HG03378 (cell line): Measurements from ENCODE around the gene RNGTT.
A peak's percentile ranks its signal among the peaks of the same experiment; 100 is the strongest.

Experiments used
- ATAC-seq: cut with Tn5 transposase; IDR thresholded peaks from one replicate; pipeline ENCODE4 v1.9.1; 2021; ENCODE audit warnings: mild to moderate bottlenecking, moderate library complexity; ENCODE audit not compliant: unreplicated experiment

The RNGTT gene

DNA sequence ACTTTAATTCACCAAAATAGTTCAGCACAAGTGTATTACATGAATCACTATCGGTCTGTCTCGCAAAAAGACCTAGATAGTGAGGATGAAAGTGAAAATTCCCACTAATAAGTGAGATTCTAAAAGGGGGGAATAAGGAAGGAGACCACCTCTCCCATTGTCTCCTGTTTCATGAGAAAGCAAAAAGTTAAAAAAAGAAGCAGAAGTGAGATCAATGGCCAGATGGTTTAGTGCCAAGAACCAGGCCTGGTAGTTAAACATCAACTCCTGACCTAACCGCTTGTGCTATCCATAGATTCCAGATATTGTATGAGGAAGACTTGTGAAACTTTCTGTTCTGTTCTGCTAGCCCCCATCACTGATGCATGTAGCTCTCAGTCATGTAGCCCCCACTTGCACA is 293.0 kb downstream of the RNGTT start:
- no peak for ATAC-seq

DNA sequence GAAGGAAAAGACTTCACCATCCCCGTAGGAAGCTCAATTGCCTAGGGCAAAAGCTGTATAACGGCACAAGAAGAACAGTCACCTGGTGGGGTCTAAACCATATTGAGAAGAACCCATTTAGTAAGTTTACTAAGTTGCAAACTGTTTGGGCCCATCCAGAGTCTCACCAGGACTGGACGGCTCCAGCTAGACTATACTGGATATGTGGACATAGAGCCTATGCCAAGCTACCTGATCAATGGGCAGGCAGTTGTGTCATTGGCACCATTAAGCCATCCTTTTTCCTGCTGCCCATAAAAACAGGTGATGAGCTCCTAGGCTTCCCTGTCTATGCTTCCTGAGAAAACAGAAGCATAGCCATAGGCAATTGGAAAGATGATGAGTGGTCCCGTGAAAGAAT is 293.9 kb downstream of the RNGTT start:
- ATAC-seq = no peak

DNA sequence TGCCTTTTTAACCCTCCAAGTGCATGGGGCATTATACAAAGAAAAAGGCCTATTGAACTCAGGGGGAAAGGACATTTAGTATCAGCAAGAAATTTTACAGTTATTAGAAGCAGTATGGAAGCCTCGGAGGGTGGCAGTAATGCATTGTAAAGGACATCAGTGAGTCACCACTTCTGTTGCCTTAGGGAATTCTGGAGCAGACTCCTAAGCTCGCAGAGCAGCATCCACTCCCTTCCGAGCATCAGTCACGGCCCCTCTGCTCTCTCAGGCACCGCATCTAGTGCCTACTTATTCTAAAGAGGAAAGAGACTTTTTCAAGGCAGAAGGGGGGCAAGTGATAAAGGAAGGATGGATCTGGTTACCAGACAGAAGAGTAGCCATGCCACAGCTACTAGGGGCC is 296.5 kb downstream of the RNGTT start:
- ATAC-seq = no peak

DNA sequence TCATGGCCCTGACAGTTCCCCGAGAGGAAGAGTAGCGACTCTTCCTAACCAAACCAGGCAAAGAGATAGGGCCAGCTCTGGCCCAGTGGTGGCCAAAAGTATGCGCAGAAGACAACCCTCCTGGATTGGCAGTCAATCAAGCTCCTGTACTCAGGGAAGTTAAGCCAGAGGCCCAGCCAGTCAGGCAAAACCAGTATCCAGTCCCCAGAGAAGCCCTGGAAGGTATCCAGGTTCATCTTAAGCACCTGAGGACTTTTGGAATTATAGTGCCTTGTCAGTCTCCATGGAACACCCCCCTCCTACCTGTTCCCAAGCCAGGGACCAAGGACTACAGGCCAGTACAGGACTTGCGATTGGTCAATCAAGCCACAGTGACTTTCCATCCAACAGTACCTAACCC is 298.3 kb downstream of the RNGTT start:
- ATAC-seq = no peak

DNA sequence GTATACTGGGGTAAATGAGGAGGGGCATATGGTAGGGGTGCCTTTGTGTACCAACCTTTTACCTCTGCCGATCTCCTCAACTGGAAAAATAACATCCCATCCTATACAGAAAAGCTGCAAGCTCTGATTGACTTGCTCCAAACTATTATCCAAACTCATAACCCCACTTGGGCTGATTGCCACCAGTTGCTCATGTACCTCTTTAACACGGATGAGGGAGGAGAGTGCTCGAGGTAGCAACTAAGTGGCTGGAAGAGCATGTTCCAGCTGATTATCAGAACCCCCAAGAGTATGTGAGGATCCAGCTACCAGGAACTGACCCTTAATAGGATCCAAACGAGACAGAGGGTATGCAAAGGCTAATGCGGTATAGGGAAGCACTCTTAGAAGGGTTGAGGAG is 299.6 kb downstream of the RNGTT start:
- no peak for ATAC-seq

DNA sequence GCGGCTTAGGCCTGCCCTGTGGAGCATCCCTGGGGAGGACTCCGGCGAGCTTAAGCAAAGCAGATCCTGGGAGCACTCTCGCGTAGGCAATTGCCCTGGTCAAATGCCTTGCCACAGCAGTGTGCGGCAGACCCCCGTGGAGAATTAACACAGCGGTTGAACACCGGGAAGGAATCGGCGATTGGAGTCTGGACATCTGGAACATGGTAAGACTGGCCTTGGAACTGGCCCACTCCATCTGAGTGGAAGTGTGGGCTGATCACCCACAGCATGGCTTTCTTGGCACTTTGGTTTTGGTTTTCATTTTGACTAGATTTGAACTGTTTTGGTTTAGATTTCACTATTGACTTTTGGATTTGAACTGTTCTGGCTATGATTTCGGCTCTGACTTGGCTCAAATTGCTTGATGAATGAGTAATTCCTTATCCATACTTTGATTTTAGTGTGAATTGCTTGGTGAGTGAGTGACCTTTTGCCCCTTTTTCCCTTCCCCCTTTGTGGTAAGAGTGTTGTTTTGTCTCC is 300.7 kb downstream of the RNGTT start:
- ATAC-seq = no peak

DNA sequence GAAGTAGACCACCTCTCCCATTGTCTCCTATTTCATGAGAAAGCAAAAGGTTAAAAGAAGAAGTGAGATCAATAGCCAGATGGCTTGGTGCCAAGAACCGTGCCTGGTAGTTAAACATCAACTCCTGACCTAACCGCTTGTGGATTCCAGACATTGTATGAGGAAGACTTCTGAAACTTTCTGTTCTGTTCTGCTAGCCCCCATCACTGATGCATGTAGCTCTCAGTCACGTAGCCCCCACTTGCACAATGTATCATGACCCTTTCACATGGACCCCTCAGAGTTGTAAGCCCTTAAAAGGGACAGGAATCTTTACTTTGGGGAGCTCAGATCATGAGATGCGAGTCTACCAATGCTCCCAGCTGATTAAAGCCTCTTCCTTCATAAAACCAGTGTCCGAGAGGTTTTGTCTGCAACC is 301.2 kb downstream of the RNGTT start:
- no peak for ATAC-seq

DNA sequence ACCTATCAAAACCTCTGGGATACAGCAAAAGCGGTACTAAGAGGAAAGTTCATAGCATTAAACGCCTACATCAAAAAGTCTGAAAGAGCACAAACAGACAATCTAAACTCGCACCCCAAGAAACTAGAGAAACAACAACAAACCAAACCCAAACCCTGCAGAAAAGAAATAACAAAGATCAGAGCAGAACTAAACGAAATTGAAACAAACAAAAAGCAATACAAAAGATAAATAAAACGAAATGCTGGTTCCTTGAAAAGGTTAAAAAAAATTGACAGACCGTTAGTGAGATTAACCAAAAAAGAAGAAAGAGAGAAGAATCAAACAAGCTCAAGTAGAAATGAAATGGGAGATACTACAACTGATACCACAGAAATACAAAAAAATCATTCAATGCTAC is 302.3 kb downstream of the RNGTT start:
- ATAC-seq = no peak

DNA sequence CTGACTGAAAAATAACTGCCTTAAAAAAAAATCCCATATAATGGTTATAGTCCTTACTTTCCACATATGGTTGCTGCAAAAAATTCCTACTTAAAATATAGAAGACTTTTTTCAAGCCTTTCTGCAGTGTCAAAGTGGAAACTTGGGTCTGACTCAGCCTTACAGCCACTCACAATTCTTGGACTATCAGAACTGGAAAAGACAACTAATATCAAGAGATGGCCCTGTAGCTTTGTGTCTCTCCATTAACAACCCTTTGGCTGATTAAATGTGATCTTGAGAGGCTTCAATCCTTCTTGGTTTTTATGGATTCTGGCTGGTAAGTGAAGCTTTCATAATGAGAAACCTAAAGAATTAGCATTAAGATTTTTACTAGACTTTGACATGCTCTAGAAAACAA is 307.8 kb downstream of the RNGTT start:
- no peak for ATAC-seq

DNA sequence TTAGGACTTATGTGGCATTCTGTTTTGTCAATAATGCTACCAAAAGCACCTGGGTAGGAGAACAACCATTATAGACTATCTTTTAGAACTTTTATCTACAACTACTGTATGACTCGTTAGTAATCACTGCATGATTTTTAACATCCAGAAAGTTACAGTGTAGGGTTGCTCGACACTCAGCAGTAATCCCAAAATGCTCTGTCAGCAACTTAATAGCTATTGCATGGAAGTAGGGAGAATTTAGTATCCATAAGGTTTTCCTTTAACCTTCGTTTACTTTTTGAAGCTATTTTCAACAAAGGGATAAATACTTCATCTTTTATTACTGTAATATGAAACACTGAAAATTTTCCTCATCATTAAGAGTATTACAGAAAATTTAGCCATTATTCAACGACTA is 309.5 kb downstream of the RNGTT start:
- no peak for ATAC-seq

DNA sequence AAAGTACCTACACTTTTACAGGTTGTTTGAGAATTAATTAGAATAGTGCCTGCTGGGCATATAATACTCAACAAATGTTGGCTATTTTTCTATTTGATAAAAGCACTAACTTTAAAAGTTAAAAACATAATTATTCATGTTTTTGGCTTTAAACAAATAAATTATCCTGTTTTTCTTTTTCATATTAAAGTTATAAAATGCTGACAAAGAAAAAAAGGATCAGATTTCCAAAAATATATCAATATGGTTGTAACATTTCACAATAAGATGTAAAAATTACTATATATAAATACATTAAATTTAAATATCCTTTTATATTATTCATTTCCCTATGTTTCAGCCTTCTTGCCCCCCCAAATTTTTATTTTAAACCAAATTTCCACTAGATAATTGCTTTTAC is 312.0 kb downstream of the RNGTT start:
- ATAC-seq = no peak

DNA sequence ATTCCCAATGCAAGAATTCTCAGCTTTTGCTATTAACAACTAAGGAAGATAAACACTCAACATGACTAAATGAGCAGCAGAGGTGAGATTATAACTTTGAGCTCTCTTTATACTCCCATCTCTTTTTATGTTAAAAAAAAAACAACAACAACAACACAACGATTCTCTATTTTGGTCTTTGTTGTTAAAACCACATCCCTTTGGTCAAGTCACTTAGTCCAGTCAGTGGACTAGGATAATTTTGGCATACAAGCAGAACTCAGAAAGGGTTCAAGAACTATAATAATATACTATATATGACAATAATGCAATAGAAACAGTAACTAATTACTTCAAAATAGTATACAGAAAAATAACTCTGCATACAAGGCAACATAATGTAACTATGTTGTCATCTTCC is 312.4 kb downstream of the RNGTT start:
- ATAC-seq = no peak

DNA sequence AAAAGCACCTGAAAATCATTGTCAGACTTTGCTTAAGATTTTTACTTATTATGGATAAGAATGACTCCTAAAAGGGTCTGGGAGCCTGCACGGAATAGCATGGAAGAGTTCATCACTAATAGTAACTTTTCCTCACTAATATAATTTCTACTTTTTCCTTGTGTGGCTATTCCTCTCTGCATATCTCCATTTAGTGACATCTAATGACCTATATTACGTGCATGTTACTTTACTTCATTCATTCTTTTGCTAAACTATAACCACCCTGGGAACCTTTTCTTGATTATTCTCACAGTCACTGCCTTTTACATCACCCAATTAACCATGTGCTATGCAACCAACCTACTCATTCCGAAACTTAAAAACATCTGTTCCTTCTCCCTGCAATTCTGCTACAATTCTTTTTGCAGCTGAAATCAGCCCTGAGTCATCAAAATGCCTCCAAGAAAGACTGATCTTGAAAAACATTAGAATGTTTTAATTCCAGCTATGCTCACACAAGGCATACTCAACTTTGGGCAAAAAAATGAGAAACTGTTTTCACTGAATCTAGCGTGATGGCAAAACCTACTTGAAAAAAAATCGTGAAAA is 313.3 kb downstream of the RNGTT start:
- peak; percentile 97 for ATAC-seq

DNA sequence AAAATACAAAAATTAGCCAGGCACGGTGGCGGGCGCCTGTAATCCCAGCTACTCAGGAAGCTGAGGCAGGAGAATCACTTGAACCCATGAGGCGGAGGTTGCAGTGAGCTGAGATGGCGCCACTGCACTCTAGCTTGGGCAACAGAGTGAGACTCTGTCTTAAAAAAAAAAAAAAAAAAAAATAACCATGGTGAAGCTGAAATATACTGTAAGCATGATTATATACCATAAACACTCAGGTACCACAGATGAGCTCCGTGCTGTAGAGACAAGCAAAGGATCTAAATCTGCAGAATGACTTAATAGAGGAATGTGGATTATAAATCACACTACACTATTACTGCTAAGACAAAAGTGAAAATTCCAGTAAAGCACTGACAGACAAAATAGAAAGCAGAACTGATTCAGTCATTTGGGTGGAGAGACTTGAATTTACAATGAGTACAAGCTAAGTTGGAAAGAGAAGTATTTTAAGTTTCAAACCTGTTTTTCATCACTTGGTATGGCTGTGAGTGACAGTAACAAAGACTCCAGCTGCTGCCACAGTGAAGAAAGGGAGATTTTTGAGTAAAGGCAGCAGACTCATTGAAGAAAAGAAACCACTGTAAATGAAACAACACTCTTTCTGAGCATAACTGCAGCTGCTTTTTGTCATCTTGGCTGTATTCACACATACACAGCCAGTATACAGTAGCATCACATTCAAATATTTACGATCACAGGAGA is 322.1 kb downstream of the RNGTT start:
- peak; percentile 94 for ATAC-seq

DNA sequence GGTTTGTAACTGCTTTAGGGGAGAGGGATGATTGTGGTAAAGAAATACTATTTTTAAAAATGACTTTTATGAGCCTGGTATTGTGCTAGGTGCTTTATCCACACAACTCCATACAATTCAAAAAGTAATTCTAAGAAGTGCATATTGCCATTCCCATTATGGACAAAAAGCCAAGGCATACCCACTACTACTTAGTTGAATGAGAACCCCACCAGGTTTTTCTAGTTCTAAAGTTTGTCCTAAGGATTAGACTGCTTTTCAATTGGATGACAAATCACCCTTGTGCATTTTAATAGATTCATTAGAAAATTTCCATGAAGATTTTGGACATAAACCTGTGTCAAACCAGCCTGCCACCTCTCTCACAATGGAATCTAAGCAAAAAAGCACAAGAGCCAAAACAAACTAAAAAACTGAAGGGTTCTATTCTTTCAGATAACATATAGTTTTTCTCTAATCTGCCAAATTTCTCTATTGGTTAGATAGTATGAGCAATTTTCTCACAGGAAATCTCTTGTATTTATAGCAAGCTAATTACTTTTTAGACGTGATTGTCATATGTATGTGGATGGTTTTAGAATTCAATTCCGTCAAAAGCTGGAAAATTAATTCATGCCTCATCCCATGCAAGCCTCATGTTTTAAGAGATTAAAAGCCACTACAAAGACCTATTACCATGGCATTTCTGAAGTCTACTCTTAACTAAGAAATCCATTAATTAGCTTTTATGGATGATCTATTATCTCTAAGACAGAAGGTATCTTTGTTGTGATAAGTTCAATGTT is 325.5 kb downstream of the RNGTT start:
- ATAC-seq = no peak

DNA sequence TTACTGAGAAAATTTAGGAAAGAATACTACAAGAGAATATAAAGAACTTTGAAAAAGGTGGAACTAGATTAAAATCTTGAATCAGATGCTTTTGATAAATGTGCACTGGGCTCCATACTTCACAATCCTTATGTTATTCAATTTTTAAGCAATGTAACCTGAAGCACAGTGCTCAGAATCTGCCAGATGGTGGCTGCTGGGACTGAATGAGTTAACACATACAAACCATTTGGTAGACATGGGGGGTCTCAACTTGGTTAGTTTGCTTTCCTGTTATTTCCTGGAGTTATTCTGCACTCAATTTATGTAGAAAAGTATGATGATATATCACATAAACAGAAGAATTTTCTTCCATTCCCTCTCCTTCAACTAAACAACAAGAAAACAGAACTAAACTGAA is 326.5 kb downstream of the RNGTT start:
- ATAC-seq = no peak

DNA sequence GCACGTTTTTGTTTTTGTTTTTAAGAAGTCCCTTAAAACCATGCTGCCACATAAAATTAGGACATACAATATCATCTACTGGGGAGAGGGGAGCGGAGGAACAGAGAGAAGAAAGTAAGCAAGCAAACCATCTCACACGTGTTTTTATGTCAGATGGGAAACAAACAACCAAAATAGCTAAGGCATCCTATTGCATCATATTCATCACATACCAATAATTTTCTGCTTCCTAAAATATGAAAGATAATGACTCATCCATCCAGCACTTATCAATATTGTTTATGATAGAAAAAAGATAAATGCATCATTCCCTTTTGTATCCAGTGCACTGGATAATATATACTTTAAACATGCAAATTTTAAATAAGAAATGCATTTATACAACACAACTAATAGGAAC is 329.6 kb downstream of the RNGTT start:
- no peak for ATAC-seq

DNA sequence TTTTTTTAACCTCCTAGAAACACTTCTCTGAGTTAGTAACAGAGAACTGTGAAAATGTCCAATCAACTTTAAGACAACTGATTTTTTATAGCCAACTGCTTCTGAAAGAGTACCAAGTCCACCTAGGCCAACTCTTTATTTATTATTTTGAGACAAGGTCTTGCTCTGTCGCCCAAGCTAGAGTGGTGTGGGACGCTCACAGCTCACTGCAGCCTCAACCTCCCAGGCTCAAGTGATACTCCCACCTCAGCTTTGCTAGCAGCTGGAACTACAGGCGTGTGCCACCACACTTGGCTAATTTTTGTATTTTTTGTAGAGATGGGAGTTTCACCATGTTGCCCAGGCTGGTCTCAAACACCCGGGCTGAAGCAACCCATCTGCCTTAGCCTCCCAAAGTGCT is 331.6 kb downstream of the RNGTT start:
- no peak for ATAC-seq

DNA sequence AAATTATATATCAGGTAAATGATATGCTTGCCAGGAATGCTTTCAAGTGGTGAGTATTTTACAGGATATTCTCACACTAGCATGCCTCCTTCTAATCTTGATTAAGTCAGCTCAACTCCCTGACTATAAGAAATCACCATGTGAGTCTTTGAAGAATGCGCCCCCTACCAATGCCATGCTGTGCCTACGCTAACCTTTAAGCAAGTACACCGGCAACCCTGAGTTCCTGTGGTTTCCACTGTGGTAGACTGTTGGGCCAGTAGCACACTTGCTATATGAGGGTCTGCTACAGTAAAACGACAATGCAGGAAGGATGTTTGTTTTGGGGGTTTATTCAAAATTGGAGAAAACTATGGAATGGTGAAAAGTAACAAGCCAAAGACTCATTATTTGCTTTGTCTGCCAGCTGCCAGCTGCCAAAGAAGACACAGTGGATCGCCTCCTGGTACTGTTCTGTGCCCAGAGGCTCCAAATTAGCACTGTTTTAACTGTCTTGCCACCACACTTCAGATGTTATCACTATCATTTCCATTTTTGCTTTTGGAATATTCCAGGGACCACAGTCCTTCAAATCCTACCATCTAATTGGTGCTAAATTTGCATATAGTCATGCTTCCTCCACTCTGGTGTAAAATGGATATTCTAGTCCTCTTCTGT is 333.5 kb downstream of the RNGTT start:
- no peak for ATAC-seq

DNA sequence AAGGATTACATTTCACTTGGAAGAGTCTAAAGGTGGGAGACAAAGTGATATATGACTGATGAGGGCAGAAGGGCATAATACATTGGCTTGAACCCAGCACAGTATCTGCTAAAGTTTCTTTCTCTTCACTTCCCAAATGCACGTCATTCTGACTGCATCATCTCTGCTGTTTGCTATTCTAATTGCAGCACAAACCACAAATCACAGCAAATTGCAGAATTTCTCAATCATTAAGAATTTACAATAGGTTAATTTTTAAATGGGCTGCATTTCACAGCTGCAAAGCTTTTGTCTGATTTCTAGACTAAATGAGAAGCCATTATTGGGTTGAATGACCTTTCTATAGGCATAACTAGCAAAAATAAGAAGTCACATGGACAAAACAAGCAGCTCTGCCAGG is 337.0 kb downstream of the RNGTT start:
- ATAC-seq = no peak

DNA sequence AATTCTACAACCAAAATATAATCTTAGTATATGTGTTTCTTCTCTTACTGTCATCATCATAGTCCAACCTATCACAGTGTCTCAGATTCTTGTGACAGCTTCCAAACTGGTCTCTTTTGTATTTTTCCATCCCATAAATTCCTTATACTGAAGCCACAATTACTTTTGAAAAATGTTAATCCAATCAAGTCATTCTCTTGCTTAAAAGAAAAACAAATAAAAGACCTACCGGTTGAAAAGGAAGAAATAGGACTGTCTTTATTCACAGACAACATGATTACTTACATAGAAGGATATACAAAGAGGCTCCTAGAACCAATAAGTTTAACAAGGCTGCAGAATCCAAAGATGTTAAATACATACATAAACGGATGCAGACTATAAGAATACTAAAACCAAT is 339.9 kb downstream of the RNGTT start:
- ATAC-seq = no peak
